NCI-H1105 treated with DMSO at 0.1 percent for 48 hours (cell line): ENCODE results near the gene SH3RF1.
"Not testable (repeated sequence)": the region's sequence is repeated elsewhere in the genome, so short reads cannot be mapped to it uniquely, and the experiment has no call there.

Source experiments
- DNase-seq: peaks from one replicate; lab custom pipeline; 2025; lab: John Stamatoyannopoulos, UW

Gene SH3RF1

DNA sequence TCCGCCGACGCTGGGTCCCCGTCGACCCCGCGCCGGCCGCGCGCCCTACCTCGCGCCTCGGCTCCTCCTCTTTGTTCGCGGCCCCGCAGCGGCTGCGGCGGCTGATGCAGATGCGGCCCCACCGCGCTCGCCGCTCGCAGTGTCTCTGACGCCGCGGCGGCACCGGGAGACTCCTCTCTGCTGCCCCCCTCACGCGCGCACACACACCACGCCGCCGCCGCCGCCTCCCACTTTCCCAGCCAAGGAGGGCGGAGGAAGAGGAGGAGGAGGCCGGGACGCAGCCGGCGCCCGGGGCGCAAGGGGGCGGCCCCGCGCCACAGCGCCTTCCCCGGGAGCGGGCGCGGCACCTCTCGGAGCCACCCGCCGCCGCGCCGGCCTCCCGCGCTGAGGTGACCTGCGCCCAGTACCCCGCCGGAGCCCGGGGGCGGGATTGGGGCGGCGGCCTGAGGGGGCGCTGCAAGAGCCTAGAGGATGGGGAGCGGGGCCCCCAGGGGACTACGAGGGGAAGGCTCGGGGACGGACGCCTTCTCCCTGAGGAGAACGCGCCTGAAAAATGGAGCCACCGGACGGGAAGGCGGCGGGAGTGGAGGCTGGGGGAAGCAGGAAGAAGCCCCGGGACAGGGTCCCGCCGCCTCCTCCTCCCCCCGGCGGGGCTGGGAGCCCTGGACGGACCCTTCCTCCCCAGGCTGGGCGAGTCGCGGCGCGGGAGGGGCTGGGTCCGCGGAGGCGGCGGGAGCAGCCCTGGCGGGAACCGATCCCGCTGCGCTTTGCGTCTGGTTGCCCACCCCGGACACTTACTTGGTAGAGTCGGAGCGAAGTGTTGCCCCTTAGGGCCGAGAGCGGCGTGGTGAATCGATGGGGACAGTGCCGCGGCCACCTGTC, at the start of gene SH3RF1:
Gene SH3RF1 (minus strand): TSS at position 147 of the 882 bp plus-strand sequence. CDS start 1,744 bp downstream, outside the sequence.
- peak; percentile 62 for DNase-seq

DNA sequence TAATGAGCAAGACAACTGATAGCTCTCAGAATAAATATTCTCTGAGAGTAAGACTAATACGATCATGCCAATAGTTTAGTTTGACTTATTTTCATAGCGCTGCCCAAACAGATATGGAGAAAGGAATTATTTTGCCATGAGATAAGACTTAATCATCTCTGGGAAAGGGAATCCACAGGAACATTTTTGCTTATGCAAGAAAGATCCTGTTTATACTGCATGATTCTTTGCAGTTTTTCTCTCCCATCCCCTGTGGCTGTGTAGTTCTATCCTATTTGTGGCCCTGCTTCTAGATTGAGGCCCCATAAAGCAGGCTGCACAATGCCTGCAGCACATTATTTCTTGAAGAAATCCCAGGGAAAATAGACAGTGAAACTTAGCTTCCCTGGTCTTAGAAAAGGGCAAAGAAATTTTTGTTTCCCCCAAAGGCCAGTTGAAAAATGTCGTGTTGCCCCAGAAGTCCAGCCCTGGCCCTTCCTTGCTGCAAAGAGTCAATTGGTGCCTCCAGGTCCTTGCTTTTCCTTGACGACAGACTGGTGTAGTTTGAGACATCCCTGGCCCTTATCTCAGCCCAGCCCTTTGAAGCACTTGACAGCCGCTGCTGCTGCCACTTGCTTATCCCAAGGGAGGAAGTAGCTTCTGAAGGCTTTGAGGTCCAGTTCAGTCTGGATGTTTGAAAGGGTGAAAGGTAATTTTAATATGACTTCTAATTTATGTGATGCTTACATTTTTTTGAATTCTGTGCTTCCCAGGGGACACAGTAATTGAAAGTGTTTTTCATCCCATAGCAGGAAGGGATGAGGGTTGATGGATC, 45.0 kb upstream of the SH3RF1 start:
- DNase-seq, result no peak

DNA sequence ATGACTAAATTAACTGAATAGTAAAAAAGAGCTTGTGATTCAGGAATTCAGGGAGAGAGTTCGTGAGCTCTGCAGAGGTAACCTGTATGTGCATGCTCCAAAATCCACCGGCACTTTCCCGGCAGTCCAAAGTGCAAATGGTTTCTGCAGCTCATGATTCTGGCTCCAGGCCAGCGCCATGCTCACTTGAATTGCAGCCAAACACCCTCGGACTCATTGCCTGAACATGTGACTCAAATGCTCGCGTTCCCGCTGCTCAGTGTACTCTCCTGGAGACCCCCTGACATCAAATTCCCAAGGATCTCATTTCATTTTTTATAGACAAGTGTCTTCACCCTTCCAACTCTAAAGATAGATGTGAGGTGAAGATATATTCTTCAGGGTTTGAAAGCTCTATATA, 44.1 kb upstream of the SH3RF1 start:
- DNase-seq, result peak; percentile 82

DNA sequence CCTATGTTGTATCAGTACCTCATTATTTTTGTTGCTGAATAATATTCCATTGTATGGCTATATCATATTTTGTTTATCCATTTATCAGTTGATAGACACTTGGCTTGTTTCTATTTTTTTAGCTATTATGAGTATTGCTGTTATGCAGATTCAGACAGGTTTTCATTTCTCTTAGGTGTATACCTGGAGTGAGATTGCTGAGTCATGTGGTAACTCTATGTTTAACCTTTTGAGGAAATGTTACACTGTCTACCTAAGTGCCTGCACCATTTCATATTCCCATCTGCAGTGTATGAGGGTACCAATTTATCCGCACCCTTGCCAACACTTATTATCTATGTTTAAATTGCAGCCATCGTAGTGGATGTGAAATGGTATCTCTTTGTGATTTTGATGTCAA, 43.0 kb upstream of the SH3RF1 start:
- no peak for DNase-seq

DNA sequence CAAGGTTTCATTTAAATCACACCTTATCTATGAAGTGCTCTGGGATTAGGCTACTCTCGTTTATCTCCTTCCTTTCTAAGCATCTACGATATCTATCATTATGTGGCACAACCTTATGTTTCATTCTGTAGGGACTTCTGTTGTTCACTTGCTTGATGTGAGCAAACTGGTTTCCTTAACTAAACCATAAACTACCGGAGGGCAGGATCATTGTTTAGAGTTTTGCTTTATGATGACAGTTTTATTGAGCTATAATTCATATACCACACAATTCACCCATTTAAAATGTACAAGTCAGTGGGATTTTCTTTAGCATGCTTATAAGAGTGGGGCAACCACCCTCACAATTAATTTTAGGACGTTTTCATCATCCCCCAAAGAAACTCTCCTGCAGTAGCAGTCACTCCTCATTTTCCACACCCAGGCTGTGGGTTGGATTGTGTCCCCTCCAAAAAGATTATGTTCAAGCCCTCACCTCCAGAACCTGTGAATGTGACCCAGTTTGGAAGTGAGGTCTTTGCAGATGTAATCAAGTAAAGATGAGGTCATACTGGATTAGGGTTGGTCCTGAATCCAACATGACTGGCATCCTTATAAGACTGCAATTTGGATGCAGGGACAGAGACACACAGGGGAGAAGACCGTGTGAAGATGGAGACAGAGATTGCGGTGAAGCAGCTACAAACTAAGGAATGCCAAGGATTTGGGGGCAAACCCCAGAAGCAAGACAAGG, 42.1 kb upstream of the SH3RF1 start:
- no peak for DNase-seq

DNA sequence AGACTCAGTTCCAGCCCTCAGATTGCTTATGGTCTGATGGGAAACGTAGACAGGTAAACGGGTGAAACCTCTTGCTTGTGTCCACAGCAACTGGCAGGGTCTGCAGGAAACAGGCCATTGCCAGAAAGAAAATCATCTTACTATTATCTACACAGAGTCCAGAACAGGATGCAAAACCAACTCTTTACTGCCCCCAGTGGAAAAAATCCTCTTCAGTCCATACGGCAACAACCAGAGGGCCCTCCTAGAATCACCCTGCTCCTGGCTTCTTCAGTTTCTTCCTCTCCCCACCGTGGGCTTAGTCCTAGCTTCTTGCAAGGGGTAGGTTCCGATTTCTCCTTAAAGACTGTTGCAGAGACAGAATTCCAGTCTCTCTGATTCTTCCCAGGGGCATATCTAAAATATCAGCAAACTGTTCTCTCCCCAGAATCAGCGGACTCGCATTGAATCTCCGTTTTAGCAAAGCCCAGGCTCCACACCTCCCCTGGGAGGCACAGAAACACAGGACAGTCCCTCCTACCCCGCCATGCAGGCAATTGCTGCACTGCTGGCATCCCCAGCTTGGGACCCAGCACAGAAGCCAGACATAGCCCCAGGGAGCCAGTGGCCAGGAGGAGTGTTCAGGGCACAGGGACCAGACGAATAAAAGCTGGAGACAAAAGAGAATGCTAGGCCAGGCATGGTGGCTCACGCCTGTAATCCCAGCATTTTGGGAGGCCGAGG, 41.0 kb upstream of the SH3RF1 start:
- DNase-seq, result peak; percentile 2

DNA sequence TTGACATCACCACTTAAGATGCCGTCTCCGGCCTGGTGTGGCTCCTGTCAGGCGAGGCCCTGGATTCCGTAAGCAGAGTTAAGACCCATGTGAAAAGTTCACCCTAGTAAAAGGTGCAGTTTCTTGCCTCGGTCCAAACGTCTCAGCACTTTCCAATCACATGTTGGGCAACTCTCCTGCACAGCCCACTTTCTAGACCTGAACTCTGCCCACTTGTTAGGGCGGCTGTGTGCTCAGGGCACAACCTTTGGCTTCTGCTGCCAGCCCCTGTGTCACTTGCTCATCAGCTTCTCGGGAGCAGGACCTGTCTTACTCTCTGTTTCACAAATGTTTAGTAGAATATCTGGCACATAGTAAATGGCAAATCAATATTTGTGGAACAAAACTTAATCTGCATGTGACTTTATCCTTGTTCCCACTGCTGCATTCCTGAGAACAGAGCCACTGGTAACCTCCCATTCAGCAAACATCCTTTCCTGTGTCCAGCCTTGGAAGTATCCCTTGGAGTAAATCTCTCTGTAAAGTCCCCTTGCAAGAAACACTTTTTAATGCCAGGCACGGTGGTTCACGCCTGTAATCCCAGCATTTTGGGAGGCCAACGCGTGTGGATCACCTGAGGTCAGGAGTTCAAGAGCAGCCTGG, 38.7 kb upstream of the SH3RF1 start:
- DNase-seq, result no peak

DNA sequence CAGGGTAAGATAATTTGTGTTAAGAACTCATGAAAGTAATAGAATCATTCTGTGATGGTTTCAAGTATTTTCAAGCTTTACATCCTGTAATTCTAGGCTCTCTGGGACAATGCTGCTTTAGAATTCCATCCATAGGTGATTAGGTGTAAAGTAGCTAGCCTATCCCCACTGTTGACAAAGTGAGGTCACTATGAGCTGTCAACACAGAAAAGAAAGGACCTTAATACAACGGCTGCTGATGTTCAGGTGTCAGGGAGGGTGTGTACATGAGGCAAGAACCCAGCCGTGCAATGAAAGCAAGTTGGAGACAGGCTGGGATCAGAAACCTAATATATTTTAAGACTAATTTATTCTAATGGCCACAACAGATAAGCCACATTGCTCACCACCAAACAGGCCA, 36.8 kb upstream of the SH3RF1 start:
- no peak for DNase-seq

DNA sequence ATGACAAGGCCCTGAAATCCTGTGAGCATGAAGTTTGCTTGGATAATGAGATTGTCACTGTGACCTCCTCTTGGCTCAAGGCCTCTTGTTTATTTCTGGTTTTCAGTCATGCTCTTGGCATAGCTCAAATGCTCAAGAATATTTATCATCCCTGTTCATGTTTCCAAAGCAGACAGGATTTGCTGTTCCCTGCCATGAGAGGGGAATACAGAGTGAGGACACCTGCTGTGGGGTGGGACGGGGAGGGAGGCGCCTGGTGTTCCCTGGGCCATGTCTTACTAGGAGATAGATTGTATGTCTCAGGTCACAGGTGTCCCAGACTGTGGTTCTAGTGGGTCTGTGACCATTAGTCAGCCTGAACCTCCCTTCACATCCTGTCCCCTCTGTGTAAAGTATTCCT, 34.9 kb upstream of the SH3RF1 start:
- no peak for DNase-seq

DNA sequence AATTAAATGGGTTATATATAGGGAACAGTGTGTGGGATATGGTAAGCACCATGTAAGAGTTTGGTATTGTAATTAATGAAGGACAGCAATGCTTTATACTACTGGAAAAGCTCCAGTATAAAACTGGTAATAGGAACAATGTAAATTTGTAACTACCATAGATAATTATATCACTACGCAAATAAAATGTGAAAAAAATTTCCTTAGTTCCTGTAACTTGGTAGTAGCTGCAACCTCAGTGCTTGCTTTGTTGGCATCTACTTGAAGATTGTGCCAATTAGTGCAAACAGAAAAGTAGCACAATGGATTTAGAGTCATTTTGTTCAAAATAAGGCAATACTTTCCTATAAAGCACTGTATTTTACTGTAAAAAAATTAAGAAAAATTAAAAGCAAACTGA, 34.4 kb upstream of the SH3RF1 start:
- DNase-seq, result no peak

DNA sequence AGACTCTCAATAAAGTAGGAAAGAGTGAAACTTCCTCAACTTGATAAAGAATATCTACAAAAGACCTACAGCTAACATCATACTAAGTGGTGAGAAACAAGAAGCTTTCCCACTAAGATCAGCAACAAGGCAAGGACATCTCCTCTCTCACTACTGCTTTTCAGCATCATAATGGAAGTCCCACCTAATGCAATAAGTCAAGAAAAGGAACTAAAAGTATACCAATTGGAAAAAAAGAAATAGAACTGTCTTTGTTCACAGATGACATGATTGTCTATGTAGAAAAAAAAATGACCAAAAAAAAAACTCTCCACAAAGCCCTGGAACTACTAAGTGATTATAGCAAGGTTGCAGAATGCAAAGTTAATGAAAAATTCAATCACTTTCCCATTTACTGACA, 25.1 kb upstream of the SH3RF1 start:
- DNase-seq, result no peak

DNA sequence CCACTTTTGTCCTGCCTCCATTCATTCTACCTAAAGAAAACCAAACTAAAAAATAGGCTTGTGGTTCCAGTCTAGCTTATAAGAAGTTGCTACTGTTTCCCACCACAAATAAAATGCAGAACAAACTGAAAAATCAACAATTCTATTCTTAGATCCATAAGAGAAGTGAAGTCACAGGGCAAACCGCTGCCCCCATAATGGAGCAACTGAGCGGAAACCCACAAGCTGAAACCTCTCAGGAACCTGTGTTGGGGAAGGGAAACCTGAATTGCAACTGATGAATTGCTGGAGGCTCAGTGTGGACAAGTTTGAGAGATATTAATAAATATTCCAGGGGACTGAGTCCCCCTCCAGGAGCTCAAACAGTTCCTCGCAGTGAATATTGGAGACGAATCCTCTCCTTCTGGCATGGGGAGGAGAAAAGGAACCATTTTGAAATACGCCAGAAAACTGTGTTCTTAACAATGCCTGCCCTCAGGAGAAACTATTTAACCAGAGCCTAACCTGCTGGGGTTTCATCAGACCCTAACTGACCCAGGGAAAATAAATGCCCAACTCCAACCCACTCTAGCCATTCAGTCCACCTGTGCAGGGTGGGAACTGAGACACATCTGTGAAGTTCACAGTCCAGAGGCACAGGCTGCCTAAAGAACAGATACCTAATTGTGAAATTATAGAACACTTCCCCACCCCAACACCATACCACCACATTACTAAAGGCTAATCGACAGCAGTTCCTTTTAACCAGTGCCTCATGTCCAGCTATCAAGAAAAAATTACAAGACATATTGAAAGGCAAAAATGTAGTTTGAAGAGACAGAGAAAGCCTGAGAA, 22.8 kb upstream of the SH3RF1 start:
- no peak for DNase-seq

DNA sequence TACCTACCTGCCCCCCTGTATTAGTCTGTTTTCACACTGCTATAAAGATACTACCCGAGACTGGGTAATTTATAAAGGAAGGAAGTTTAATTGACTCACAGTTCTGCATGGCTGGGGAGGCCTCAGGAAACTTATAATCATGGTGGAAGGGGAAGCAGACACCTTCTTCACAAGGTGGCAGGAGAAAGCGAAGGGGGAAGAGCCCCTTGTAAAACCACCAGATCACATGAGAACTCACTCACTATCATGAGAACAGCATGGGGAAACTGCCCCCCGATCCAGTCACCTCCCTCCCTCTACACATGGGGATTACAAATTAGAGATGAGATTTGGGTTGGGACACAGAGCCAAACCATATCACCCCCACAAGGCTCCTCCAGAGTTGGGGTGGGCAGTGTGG, 17.2 kb upstream of the SH3RF1 start:
- DNase-seq, result not testable (repeated sequence)

DNA sequence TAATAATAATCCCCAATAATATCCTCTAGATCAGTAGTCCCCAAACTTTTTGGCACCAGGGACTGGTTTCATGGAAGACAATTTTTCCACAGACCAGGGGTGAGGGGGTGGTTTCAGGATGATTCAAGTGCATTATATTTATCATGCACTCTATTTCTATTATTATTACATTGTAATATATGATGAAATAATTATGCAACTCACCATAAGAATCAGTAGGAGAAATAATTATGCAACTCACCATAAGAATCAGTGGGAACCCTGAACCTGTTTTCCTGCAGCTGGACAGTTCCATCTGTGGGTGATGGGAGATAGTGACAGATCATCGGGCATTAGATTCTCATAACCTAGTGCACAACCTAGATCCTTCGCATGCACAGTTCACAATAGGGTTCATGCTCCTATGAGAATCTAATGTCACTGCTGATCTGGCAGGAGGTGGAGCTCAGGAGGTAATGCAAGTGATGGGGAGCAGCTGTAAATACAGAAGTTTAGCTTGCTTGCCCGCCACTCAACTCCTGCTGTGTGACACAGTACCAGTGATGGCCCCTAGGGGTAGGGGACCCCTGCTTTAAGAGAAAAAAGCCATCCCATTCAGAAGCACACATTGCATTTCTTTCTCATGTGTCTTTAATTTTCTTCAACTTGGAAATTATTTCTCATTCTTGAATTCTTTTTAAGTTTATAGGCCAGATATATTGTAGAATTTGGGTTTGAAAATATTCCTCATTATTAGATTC, 16.0 kb upstream of the SH3RF1 start:
- no peak for DNase-seq

DNA sequence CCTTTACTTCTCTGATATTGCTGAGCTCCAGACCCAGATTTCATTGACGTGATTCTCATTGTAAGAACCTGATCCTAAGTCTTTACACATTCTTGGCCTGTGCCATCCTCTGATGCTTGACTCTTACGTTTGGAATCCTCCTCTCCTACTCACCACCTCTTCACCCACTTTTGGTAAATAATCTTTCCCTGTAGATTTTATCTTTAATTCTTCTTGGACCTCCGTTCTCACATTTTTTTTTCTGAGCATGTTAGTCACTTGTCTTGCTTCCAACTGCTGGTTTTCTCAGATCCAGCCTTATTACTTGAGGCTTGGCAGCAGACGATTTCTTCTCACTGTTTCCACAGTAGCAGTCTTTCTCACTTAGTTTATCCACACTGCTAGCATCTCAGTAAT, 12.4 kb upstream of the SH3RF1 start:
- no peak for DNase-seq

DNA sequence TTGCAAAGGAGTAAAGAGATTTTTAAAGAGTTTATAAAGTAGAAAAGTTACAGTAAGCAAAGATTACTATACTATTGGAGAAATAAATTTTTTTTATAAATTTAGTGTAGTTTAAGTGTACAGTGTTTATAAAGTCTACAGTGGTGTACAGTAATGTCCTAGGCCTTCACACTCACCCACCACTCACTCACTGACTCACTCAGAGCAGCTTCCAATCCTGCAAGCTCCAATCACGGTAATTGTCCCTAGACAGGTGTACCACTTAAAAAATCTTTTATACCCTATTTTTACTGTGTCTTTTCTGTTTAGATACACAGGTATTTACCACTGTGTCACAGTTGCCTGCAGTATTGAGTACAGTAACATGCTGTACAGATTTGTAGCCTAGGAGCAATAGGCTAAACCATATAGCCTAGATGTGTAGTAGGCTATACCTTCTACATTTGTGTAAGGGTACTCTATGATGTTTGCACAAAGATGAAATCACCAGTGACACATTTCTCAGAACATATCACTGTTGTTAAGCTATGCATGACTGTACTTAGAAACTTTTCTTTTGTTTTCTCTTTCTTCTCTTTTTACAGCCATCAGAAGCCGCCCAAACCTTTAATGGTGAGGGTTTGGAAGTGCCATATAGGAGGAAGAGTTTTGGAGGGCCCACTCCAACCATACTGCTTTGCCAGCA, 11.8 kb upstream of the SH3RF1 start:
- no peak for DNase-seq

DNA sequence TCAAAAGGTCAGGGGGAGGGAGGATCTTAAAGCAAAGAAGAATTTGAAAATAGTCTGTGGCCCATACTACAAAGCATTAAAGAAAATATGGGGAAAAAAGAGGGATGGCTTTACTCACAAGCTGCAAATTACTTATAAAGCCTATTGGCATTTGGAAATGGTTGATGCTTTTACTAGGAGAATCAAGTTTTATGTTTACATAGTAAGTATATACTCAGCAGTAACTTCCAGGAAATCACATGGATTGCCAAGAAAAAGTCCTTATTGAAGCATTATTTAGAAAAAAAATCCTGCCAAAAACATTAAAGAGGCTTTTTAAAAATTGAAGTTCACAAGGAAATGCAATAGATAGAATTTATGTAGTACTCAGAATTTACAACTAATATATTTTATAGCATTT, 8.4 kb upstream of the SH3RF1 start:
- no peak for DNase-seq

DNA sequence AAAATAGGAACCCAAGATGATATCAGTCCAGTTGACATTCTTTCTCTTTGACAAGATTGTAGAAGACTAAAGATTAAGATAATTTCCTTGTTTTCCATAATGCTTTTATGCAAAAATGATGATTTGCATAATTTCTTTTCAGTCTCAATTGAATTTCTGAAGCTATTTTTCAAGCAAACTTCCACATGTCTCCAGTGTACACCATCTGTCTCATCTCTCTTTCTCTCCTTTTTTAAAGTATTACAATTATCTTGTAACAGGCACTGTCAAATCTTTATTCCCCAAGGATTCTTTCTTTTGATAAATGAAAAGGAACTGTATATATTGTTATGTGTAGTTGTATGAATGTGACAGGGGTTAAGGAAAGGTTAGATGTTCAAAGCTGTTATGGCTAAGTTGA, 7.9 kb upstream of the SH3RF1 start:
- DNase-seq, result no peak

DNA sequence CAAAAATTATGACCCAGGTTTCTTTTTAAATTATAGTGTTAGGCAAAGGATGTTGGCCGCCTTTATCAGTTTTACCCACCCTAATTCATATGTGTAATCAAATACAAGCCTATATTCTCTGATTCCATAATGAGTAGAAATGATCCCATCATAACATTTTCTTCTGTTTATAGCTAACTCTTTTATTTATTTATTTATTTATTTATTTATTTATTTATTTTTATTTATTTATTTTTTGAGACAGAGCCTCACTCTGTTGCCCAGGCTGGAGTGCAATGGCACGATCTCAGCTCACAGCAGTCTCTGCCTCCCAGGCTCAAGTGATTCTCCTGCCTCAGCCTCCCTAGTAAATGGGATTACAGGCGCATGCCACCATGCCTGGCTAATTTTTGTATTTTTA, 7.1 kb upstream of the SH3RF1 start:
- not testable (repeated sequence) for DNase-seq
